ENCODE measurements around the gene EEF1A2. TPM values are rescaled to one million over a fixed set of nuclear protein-coding genes. Genes with fewer than 3 reads are reported as not detected.

Gene EEF1A2
- total RNA-seq, 1 donor from 2014 or later: 20.0 TPM

- H3K4me3 ChIP-seq (ENCODE audit: low read depth, low read length): no peak overlapping the region
- DNase-seq (ENCODE audit: low read depth): no peak
- no peak for TF ChIP-seq CTCF (conservative IDR thresholded peaks at IDR 0.05; ENCODE audit: low read depth, low read length)
Measured at GRCh38 chr20:63468421-63468820, 30.5 kb downstream of the EEF1A2 start.

GRCh38 chr20:63467294-63468083, 31.4 kb downstream of the EEF1A2 start:
- no peak overlapping the region for H3K4me3 ChIP-seq (ENCODE audit: low read depth, low read length)
- DNase-seq (ENCODE audit: low read depth): no peak
- no peak for TF ChIP-seq CTCF (conservative IDR thresholded peaks at IDR 0.05; ENCODE audit: low read depth, low read length)

- no peak for DNase-seq (ENCODE audit: low read depth)
- H3K4me3 ChIP-seq (ENCODE audit: low read depth, low read length): no peak overlapping the region
- TF ChIP-seq CTCF (conservative IDR thresholded peaks at IDR 0.05; ENCODE audit: low read depth, low read length): no peak
Measured at GRCh38 chr20:63466861-63467260, 32.0 kb downstream of the EEF1A2 start.

DNA sequence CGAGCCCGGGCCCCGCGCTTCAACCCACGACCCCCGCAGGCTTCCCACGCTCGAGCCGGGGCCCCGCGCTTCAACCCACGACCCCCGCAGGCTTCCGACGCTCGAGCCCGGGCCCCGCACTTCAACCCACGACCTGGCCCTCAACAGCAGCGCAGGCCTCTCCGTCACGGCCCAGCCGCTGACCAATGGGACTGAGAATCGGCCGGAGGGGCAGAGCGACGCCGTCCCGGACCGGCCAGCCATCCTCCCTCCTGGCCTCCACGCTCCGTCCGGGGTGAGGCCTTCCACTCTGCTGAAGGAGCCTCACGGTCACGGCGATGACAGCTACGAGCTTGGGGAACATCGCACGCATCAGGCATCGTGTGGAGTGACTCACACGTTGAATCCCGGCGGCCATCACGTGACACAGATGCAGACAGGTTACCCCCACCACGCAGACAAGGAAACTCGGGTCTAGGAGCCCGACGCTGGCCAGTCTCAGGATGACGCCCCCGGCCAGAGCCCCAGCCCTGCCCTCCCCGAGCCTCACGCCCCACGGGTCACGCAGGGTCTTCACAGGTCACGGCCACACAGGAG, 32.5 kb downstream of the EEF1A2 start:
- TF ChIP-seq CTCF (conservative IDR thresholded peaks at IDR 0.05; ENCODE audit: low read depth, low read length): no peak
- no peak overlapping the region for H3K4me3 ChIP-seq (ENCODE audit: low read depth, low read length)
- no peak for DNase-seq (ENCODE audit: low read depth)

- no peak for DNase-seq (ENCODE audit: low read depth)
- no peak for TF ChIP-seq CTCF (conservative IDR thresholded peaks at IDR 0.05; ENCODE audit: low read depth, low read length)
- H3K4me3 ChIP-seq (ENCODE audit: low read depth, low read length): no peak overlapping the region
Measured at GRCh38 chr20:63465380-63466249, 33.3 kb downstream of the EEF1A2 start.

- no peak overlapping the region for H3K4me3 ChIP-seq (ENCODE audit: low read depth, low read length)
- DNase-seq (ENCODE audit: low read depth): no peak
- TF ChIP-seq CTCF (conservative IDR thresholded peaks at IDR 0.05; ENCODE audit: low read depth, low read length): no peak
Measured at GRCh38 chr20:63464289-63464635, 34.6 kb downstream of the EEF1A2 start.
